BLaER1 (cell line): Measurements from ENCODE around the gene CACNA1C.

Experiments used
- H3K27ac ChIP-seq: shearing (Covaris generic); formaldehyde crosslinking; 2 replicates; pipeline ENCODE4 v1.8.1; 2022
- H3K27me3 ChIP-seq: shearing (Covaris generic); formaldehyde crosslinking; 2 replicates; pipeline ENCODE4 v1.8.1; 2022
- H3K36me3 ChIP-seq: shearing (Covaris generic); formaldehyde crosslinking; 2 replicates; pipeline ENCODE4 v1.8.1; 2022
- H3K4me1 ChIP-seq: shearing (Covaris generic); formaldehyde crosslinking; 2 replicates; pipeline ENCODE4 v1.8.1; 2022
- H3K4me2 ChIP-seq: shearing (Covaris generic); formaldehyde crosslinking; 2 replicates; pipeline ENCODE4 v1.8.1; 2022
- H3K4me3 ChIP-seq: shearing (Covaris generic); formaldehyde crosslinking; 2 replicates; pipeline ENCODE4 v1.8.1; 2022
- H3K9ac ChIP-seq: shearing (Covaris generic); formaldehyde crosslinking; 2 replicates; pipeline ENCODE4 v1.8.1; 2022
- H3K9me3 ChIP-seq: shearing (Covaris generic); formaldehyde crosslinking; 2 replicates; pipeline ENCODE4 v1.8.1; 2022
- H4K20me1 ChIP-seq: shearing (Covaris generic); formaldehyde crosslinking; 2 replicates; pipeline ENCODE4 v1.8.1; 2022
- Cebpa-rat ChIP-seq: shearing (Covaris generic); IDR thresholded peaks from 2 replicates; pipeline ENCODE4 v1.8.1; 2022

Gene CACNA1C

DNA sequence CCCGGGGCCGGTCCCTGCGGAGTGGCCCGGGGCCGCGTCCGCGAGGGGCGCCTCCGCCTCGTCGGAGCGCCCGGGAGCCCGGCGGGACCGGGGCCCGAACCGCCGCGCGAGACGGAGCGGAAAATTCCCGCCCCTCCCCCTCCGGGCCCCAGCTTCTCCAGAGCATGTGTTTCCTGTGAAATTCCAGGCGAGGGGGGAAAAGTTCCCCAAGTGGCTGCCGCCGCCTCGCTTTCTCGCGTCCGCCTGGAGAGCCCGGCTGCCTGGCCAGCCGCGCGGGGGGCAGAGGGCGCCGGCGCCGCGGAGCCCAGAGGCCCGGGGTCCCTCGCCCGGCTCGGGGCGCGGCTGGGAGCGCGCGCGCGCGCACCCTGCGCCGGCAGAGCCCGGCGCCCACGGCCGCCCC is 904 bp downstream of the CACNA1C start:
- H3K27me3 ChIP-seq: peaks cover 81% of the 10 kb centered on the region
- H3K9me3 ChIP-seq: no peaks in the 10 kb centered on the region
- peak overlapping the region; percentile 74 for H3K4me3 ChIP-seq
- peaks cover 29% of the 10 kb centered on the region for H4K20me1 ChIP-seq
- TF ChIP-seq Cebpa-rat: no peak
- H3K9ac ChIP-seq: peak overlapping the region; percentile 54; the same call in 1 of the 2 replicates
- H3K4me1 ChIP-seq: peaks cover 11% of the 10 kb centered on the region
- no peak overlapping the region for H3K27ac ChIP-seq
- H3K36me3 ChIP-seq: no peaks in the 10 kb centered on the region
- H3K4me2 ChIP-seq: peak overlapping the region; percentile 99

DNA sequence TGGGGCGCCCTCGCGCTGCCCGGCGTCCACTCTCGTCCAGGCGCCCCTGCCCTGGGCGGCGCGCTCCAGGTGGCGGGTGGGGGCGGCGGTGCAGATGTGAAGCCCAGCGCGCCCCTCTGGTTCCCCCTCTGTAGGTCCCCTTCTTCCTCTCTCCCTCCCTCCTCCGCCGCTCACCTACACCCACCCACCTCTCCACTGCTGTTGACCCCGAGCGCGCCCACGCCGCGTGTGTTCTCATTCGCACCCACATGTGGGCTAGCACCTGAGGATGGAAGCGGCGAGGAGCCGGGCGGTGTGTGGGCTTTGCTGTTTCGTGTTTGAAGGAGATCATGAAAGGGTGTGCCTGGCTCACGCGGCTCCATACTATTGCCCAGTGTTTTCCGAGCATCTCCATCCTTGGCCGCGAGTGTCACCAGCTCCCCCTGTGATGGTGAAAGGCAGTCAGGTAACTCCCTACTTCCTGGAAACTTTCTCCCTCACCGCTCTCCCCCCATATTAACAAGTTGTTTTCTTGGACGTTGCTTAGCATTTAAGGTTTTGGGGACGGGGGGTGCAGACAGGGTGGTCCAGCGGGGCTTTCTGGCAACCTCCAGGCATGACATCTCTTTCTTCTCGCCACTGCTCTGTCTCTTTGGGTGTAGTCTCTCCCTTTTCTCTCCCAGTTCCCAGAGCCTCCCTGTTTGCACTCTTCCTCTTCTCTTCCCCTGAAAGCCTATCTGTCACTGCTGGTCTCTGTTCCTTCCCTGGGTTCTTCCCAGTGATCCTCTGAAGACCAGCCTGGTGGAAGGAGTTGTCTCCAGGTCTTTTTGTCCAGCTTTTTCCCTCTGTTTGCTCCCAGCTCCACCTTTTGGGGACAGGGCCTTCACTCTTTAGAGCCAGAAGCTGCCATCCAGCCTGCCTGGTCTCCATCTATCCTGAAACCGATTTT is 1.6 kb downstream of the CACNA1C start:
- no peak for TF ChIP-seq Cebpa-rat
- H4K20me1 ChIP-seq: peaks cover 29% of the 10 kb centered on the region
- peak overlapping the region; percentile 74 for H3K4me3 ChIP-seq
- no peaks in the 10 kb centered on the region for H3K36me3 ChIP-seq
- no peak overlapping the region for H3K9ac ChIP-seq
- H3K27ac ChIP-seq: no peak overlapping the region
- H3K27me3 ChIP-seq: peaks cover 81% of the 10 kb centered on the region
- no peaks in the 10 kb centered on the region for H3K9me3 ChIP-seq
- H3K4me2 ChIP-seq: peak overlapping the region; percentile 99
- peaks cover 16% of the 10 kb centered on the region for H3K4me1 ChIP-seq

DNA sequence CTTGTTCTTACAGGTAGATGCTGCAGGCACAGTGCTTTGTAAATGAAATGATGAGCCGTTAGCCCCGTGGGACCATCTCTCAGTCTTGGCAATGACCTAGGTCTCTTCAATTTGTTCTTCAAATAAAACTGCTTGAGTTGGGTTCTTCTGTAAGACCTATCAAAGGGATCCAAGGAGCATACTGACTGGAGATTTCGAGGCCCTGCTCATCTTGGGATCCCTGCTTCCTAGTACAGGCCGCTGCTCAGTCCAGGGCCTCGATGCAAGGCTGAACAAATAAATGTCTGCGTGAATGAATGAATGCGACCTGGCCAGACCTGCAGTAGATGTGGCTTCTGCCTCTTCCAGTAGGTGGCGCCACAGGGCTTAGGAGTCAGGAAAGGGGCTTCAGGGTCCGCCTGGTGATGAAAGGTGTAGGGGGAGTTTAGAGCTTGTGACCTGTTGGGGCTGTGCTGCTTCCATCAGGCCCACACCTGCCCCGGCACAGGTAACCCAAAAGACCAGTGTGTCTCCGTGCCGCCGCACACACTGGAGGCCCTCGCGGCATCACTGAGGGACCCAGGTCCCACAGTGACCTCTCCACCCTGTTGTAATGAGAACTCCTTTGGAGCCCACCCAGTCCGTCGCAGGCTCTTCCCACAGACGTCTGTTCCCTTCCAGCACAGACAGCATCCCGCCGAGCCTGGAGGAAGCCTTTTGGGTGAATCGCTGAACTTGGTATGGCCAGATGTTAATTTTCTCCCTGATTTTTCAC is 4.4 kb downstream of the CACNA1C start:
- Histone ChIP-seq H3K27me3 (peaks cover 57% of the 10 kb centered on the region), H3K36me3 (no peaks in the 10 kb centered on the region), H3K27ac (no peak overlapping the region), H3K4me1 (peaks cover 16% of the 10 kb centered on the region), H3K4me3 (no peak overlapping the region), H4K20me1 (peaks cover 14% of the 10 kb centered on the region), H3K9ac (no peak overlapping the region), H3K4me2 (no peak overlapping the region), H3K9me3 (no peaks in the 10 kb centered on the region)
- TF ChIP-seq Cebpa-rat: no peak

DNA sequence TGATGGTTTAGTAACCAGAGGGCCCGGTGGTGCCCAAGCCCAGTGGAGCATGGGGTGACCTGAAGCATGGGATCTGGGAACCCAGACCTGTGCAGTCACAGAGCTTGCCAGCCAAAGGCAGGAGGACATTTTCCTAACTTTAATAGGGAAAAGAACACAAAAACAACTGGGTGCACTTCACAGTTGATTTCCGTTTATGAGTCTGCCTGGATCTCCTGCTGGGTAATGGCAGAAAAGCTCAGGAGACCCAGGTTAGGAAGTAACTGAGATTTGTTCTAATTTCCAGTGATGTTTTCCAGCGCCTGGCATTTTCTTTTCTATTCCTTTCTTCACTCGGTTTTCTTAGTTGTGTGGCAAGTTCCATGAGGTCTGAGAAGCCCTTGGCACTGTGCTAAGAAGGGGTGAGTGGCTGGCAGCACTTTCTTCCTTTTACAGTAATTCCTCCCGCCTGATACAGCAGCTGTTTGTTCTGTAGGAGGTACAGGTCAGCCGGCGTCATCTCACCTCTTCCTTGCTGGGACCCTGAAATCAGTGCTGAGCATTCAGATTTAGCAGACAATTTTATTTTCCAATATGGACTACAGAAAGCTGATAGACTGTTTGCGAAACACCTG is 5.1 kb downstream of the CACNA1C start:
- peaks cover 16% of the 10 kb centered on the region for H3K4me1 ChIP-seq
- no peak for TF ChIP-seq Cebpa-rat
- H3K9ac ChIP-seq: no peak overlapping the region
- peaks cover 51% of the 10 kb centered on the region for H3K27me3 ChIP-seq
- H3K4me2 ChIP-seq: no peak overlapping the region
- peaks cover 13% of the 10 kb centered on the region for H4K20me1 ChIP-seq
- H3K9me3 ChIP-seq: no peaks in the 10 kb centered on the region
- no peak overlapping the region for H3K4me3 ChIP-seq
- no peak overlapping the region for H3K27ac ChIP-seq
- no peaks in the 10 kb centered on the region for H3K36me3 ChIP-seq

DNA sequence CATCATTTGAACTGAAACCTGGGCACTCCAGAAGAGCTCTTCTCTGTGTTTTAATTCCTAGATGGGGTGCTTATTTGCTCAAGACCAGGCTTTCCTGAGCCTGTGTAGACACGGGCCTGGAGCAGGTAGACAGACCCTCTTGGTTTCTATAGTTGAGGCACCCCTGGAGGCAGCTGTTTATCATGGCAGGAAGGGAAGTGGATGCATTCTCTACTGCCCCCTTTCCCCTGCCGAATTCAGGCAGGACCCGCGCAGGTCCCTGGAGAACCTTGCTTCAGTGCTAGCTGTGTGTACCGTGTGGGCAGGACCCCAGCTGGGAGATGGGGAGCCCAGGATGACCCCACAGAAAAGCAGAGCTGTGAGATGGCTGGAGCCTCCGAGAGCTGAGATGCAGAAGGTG is 6.0 kb downstream of the CACNA1C start:
- no peaks in the 10 kb centered on the region for H3K36me3 ChIP-seq
- no peak overlapping the region for H3K27ac ChIP-seq
- peaks cover 4% of the 10 kb centered on the region for H4K20me1 ChIP-seq
- TF ChIP-seq Cebpa-rat: no peak
- peak overlapping the region; percentile 8; the same call in 1 of the 2 replicates for H3K4me2 ChIP-seq
- H3K9ac ChIP-seq: no peak overlapping the region
- H3K27me3 ChIP-seq: peaks cover 42% of the 10 kb centered on the region
- no peak overlapping the region for H3K4me3 ChIP-seq
- peaks cover 10% of the 10 kb centered on the region for H3K4me1 ChIP-seq
- H3K9me3 ChIP-seq: no peaks in the 10 kb centered on the region

DNA sequence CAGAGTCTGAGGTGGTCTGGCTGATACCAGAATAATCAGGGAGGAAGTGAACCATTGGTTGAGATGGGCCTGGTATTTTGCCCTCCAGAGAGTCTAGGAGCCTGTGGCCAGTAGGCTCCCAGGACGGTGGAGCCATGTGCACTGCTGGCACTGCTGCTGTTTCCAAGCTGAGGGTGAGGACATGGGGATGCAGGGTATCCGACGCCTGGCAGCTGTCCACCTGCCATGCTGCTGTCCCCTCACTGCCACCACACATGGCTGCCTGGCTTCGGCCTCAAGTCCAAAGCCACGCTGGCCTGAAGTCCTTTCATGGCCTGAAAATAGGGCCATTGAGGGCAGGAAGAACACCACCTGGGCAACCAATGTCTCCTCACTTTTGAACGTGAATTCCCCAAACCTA is 8.6 kb downstream of the CACNA1C start:
- Histone ChIP-seq H3K4me3 (no peak overlapping the region), H3K4me2 (no peak overlapping the region), H3K27me3 (peaks cover 16% of the 10 kb centered on the region; the same call in 1 of the 2 replicates), H3K9ac (no peak overlapping the region), H3K36me3 (no peaks in the 10 kb centered on the region), H3K27ac (no peak overlapping the region), H3K4me1 (peaks cover 5% of the 10 kb centered on the region; the same call in 1 of the 2 replicates), H3K9me3 (no peaks in the 10 kb centered on the region), H4K20me1 (no peaks in the 10 kb centered on the region)
- no peak for TF ChIP-seq Cebpa-rat

DNA sequence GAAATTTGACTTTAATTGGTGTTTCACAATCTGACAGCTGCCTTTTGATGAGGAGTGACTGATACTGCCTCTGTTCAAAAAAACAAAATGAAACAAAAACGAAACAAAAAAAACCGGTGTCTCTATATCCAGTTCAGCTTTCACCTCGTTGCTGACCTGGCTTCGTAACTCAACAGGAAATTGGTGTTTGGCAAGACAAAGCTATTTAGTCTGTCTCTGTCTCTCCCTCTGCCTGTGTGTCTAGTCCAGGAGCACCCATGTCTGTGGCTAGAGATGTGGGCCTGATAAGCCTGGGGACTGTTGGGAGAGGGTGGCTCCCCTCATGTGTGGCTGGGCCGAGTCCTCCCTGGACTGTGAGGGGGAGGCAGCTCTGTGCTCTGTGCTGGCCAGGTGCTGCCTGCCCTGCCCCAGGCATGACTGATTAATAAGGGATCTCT is 11.3 kb downstream of the CACNA1C start:
- Histone ChIP-seq H3K27me3 (no peaks in the 10 kb centered on the region), H3K4me3 (no peak overlapping the region)

DNA sequence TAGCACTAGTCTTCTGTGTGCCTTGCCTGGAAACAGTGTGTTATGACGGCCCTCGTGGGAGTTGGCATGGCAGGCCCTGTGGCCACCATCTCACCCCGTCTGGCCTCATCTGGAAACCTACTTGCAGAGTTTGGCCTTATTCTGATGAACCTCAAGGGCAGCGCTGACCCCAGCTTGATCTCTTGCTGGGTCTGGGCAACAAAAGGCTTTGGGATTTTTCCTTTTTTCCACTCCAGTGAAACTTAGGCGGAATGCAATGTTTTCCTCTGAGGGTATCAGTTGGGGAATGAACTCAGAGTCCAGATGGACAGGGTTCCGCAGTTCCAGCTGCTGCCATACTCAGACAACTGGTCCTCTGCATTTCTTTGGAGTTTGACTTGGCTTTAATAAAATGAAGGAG is 15.9 kb downstream of the CACNA1C start:
- Histone ChIP-seq H3K36me3 (no peaks in the 10 kb centered on the region), H3K9me3 (peaks cover 19% of the 10 kb centered on the region), H3K4me3 (no peak overlapping the region), H3K4me1 (no peaks in the 10 kb centered on the region), H3K27me3 (no peaks in the 10 kb centered on the region), H3K9ac (no peak overlapping the region), H3K4me2 (no peak overlapping the region), H3K27ac (no peak overlapping the region), H4K20me1 (no peaks in the 10 kb centered on the region)
- no peak for TF ChIP-seq Cebpa-rat

More for the DNA sequence above, 11.3 kb downstream of the CACNA1C start:
- H4K20me1 ChIP-seq: no peaks in the 10 kb centered on the region
- no peak overlapping the region for H3K4me2 ChIP-seq
- H3K9me3 ChIP-seq: no peaks in the 10 kb centered on the region
- no peak overlapping the region for H3K27ac ChIP-seq
- no peaks in the 10 kb centered on the region for H3K36me3 ChIP-seq
- no peak for TF ChIP-seq Cebpa-rat
- peaks cover under 1% of the 10 kb centered on the region; the same call in 1 of the 2 replicates for H3K4me1 ChIP-seq
- H3K9ac ChIP-seq: no peak overlapping the region

DNA sequence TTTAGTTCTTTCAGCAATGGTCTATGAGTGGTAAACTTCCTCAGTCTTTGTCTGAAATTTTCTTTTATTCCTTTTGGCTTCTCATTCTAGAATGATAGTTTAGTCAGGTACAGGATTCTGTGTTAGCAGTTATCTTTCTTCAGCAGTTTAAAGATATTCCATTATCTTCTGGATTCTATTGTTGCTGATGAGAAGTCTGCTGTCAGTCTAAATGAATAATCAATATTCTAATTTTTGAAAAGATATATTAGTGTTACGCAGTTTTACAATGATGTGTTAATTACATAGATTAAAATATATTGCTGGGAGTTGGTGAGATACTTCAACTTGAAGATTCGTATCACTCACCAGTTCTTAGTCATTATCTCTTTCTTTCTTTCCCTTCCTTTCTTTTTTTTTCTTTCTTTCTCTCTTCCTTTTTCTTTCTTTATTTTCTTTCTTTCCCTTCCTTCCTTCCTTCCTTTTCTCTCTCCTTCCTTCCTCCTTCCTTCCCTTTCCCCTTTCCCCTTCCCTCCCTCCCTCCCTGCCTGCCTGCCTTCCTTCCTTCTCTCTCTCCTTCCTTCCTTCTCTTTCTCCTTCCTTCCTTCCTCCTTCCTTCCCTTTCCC is 17.8 kb downstream of the CACNA1C start:
- Histone ChIP-seq H3K4me1 (peaks cover 2% of the 10 kb centered on the region; the same call in 1 of the 2 replicates), H3K27ac (no peak overlapping the region), H3K4me2 (no peak overlapping the region), H3K9ac (no peak overlapping the region), H3K27me3 (no peaks in the 10 kb centered on the region), H4K20me1 (no peaks in the 10 kb centered on the region), H3K9me3 (peaks cover 19% of the 10 kb centered on the region), H3K36me3 (no peaks in the 10 kb centered on the region), H3K4me3 (no peak overlapping the region)
- no peak for TF ChIP-seq Cebpa-rat
